ENCODE results near the gene LARP6.
"Not testable (repeated sequence)": the region's sequence is repeated elsewhere in the genome, so short reads cannot be mapped to it uniquely, and the experiment has no call there.

The LARP6 gene

DNA sequence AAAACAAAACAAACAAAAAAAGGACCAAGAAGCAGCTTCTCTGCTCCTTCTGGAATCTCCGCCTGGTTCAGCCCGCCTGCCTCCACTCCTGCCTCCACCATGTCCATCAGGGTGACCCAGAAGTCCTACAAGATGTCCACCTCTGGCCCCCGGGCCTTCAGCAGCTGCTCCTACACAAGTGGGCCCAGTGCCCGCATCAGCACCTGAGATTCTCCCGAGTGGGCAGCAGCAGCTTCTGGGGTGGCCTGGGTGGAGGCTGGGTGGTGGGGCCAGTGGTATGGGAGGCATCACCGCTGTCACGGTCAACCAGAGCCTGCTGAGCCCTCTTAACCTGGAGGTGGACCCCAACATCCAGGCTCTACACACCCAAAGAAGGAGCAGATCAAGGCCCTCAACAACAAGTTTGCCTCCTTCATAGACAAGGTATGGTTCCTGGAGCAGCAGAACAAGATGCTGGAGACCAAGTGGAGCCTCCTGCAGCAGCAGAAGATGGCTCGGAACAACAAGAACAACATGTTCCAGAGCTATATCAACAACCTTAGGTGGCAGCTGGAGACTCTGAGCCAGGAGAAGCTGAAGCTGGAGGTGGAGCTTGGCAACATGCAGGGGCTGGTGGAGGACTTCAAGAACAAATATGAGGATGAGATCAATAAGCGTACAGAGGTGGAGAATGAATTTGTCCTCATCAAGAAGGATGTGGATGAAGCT is 4.8 kb upstream of the LARP6 start:
- DNase-seq = not testable (repeated sequence)

DNA sequence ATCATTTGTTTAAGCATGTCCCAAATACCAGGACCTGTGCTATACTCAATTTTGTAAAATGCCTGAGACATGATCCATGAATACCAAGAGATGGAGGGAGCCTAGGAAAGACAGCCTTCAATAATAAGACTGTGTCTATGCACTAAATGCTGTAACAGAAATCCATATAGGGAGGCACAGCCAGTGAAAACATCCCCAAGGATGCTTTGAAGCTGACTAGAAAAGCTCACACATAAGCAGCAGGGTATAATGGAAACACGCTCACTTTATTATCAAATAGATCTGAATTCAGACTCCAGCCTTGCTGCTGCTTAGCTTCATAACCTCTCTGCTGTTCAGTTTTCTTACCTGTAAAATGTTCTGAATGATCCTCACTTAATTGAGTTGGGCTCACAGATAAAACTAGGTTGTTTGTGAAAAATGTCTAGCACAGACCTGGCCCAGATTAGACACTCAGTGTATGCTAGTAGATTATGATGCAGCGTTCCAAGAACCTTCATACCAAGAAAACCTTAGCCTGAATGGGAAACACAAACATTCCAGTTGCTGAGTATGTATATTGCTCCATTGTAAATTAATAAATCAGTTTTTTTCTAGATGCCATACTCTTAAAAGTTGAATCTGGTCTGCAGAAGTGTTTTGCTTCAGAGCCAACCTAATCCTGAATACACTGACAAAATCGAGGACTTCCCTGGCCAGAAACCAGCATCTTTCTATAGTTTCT is 3.8 kb upstream of the LARP6 start:
- no peak for DNase-seq

DNA sequence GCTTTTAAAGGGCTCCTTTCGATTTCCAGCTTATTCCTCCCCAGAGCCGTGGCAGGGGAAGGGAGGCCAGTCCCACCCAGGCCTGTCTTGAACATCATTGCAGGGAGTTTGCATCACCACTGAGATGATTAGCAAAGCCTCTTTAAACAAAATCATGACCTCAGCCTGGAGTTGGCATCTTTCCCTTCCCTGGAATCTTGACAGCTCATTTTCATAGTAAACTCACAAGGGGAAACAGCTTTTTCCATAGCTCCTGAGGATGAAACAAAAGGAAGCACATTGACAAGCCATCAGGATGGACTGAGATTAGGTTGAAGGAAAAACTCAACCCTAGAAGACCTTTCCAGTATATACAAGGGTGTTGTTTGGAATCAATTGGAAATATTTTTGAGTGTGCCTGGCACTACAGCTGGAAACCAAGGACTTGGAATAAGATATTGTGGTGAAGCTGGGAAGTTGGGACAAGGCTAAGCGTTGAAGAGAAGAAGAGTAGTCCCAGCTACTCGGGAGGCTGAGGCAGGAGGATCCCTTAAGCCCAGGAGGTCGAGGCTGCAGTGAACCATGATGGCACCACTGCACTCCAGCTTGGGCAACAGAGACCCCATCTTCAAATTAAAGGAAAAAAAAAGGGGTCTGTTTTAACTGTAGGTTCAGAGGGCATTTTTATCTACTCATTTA is 3.1 kb upstream of the LARP6 start:
- no peak for DNase-seq

DNA sequence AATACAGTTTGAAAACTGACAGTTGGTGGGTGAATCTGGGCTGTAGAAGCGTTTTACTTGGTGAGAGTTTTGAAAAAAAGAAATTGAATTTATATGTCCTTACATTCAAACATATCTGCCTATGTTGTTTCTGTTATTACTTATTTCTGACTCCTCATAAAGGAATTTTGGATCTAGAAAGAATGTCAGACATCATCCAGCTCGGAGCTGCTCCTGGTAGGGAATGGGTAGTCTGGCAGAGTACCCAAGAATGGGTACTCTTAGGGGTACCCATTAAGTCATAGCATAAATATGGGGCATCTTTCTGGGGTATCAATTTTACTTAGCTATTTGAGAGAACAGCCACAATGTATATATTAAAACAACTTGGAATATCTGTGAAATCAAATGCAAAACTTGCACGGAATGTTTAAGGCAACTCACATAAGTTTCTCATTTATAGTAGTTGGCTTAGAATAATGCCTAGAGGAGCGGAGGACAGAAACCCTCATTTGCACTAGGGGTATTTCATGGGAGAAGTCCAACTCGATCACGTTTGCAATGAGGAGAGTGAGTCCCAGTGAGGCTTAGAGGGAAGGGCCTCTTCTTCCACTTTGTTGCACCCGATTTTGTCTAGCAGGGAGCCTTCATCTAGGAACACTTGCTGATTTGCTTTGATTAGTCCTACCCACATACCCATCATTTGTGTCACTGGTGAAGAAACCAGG is 2.4 kb upstream of the LARP6 start:
- no peak for DNase-seq

DNA sequence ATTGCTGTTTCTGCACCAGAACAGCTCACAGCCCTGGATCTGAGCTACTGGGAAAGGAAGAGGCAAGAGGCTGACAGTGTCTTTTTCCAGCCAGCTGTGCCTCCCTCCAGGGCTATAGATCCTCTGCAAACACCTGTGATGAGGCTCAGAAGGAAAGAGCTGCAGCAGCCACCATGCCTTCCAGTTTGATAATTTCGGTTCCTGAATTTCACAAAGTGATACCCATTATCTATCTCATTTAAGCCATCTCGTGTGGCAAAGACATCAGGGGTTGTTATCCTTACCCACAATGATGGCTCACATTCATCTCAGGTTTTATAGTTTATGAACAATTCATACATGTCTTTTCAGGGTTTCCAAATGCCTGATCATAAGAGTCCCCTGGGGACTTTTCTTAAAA is 1.8 kb upstream of the LARP6 start:
- no peak for DNase-seq

DNA sequence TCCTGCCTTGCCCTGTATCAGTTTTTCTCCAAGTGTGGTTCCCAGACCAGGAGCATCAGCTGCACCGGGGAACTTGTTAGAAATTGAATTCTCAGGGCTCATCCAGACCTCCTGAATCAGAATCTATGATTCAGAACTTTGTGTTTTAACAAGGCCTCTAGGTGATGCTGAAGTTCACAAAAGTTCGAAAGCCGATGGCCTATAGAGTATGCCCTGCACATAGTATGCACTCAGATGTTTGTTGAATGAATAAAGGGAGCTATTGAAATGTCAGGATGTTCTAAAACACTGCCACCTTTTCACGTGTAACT is 664 bp upstream of the LARP6 start:
- DNase-seq = no peak

DNA sequence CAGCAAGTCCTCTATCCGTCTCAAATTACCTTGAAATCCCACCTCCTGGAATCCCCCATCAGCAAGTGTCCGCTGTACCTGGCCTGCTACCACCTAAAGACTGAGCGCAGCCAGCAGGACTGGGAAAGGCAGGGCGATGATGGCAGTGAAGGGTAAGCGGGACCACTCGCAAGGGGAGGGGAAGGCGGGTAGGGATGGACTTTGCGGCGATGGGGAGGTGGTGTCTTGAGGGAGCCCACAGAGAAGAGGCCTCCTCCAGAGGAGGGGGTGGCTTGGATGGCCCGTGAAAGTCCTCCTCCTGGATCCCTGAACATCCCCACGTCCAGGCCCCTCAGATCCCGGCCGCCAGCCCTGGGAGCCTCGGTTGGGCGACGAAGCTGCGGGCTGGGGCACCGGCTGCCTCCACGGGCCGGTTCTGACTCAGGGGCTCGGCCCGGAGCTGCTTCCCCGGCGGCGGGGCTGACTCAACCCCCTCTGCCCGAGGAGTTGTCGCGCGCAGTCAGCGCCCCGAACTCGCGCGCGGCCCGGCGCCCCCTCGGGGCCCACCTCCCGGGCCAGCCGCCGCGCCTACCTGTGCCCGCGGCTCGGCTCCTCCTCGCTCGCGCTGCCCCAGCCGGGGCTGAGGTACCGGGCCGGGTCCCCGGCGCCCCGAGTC is 512 bp downstream of the LARP6 start:
- DNase-seq = no peak

DNA sequence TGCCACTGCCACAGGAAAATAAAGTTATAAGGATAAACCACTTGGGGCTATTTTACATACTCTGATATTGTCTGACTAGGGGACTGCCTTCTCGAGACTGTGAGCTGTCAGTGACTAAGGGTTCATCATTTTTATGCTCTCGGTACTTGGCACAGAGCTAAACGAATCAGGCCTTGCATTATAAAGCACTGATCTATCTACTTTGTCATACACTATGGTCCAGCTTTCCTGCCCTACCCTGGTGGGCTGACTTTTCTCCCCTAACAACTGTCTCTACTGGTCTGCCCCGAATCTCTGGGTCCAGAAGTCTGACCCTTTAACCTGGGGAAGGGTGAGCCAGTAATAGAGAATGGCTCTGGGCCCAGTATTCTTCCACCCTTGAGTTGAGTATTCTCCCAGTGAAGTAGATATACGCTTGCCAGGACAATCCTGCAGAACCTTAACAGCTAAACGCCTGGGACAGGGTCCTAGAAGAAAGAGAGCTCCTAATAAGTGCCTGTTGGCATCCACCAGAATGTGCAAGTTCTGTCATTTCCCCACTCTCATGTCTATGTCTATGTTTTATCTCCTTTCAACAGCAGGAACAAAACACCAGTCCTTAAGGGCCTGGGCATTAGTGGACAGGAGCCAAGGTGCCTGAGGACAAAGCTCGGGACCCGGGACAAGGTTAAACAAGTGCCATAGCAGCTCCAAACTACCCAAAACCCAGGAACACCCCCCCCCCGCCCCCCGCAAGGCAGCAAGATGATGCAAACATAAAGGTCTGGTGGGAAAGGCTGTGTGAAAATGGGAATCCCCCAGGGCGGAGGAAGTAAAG is 1.2 kb downstream of the LARP6 start:
- no peak for DNase-seq

DNA sequence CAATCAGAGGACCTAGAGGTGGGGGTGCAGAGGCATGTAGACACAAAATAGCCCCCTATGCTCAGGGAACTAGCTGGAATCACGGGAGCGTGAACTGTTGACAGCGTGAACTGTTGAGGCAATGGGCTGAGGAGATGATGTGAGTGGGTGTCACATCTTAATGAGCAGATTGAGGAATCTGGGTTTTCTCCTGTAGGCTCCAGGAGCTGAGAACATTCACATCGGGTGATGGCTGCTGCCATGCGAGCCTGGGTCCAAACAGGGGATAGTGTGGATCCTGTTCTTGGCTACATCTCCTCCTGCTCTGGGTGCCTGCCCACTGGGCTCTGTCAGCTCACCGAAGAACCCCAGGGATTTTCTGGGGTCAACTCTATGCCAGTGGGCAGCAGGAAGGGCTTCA is 2.1 kb downstream of the LARP6 start:
- DNase-seq = no peak

DNA sequence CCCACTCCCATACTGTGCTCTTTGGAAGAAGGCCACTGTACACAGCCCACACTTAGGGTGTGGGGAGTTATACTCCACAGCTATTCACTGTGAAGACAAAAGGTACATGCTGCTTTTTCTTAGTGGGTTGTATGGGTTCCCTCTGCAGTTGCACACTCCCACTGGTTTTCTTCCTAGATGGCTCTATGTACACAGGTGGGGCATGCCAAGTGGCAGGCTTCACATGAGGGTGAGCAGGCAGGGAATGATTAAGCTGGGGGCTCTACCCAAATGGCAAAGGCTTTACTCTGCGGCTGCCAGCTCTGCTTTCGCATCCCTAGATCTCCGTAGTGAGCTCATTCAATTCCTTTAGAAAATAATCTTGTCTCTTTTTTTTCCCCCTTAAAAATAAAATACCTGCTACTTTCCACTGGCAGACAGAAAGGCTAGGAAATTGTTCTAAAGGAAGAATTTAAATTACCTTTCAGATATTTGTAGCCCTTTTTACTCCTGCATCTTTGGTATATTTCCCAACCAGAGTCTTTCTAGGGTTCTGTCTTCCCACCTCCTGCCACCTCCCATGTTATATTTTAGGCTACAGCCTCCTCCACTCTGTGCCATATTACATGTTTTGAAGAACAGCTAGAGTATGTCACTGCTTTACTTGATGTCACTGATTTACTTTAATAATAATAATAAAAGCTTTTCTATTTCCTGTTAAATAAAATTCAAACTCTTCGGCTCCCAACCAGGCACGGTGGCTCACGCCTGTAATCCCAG is 8.2 kb downstream of the LARP6 start:
- DNase-seq = no peak

DNA sequence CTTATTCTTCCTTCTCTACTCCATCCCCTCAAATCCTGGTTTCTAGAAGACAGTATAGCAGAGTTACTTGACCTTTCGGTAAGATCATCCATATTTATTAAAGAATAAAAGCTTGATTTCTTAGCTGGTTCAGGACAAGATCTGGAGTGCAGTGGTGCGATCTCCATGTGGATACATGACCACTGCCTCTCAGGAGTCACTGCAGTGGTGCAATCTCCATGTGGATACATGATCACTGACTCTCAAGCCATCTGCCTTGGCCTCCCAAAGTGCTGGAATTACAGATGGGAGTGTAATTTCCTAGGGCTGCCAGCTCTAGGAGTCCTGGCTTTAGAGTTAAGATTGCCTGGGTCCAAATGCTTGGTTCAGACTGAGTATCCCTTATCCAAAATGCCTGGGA is 16.5 kb downstream of the LARP6 start:
- DNase-seq = no peak

DNA sequence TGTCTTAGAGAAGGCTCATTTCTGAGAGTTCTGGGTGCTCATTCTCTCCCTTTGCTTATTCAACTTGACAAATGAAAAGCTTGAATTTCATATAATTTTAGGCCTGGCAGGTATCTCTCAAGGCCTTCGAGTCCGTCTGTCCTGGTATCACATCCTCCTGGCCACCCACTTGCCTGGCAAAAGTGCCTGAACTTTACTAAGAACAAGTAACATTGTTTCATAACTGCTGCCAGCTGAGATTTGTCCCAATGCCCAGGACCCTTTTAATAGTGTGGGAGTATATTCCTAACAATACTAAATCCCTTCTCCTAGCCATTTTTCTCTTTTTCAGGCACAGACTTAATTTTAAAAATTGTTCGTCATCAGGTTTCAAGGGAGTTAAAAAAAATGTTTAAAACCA is 18.1 kb downstream of the LARP6 start:
- DNase-seq = no peak

DNA sequence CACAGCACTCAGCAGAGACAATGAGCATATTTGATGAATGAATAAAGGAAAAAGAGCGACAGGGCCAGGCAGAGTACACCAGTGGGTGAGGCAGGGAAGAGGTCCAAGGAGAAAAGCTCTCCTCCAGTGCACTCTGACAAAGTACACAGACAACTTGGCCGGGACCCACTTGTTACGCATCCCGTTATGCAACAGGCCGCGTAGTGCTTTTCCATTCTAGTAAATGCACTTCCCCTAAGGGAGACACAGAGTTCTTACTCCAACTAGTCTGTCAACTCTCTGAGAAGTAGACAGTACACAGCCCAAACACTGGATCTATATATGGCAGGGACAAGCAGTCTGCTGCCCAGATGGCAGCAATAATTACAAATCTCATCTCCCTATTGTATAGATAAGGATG is 18.5 kb downstream of the LARP6 start:
- DNase-seq = no peak

DNA sequence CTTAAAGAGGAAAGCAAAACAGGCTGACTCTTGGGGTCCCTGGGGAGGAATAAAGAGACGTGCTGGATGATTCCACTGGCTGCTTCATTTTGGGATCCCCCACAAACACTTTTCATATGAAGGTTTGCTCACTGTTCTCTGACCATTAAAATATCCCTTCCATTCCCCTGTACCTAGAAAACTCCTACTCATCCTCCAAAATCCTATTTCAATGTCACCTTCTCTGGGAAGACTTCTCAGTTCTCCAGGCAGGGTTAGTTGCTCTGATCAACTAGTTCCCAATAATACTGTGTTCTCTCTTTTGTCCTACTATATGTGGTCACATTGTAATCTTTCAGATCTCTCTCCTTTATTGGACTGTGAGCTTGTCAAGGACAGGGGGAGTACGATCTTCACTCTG is 19.0 kb downstream of the LARP6 start:
- no peak for DNase-seq

DNA sequence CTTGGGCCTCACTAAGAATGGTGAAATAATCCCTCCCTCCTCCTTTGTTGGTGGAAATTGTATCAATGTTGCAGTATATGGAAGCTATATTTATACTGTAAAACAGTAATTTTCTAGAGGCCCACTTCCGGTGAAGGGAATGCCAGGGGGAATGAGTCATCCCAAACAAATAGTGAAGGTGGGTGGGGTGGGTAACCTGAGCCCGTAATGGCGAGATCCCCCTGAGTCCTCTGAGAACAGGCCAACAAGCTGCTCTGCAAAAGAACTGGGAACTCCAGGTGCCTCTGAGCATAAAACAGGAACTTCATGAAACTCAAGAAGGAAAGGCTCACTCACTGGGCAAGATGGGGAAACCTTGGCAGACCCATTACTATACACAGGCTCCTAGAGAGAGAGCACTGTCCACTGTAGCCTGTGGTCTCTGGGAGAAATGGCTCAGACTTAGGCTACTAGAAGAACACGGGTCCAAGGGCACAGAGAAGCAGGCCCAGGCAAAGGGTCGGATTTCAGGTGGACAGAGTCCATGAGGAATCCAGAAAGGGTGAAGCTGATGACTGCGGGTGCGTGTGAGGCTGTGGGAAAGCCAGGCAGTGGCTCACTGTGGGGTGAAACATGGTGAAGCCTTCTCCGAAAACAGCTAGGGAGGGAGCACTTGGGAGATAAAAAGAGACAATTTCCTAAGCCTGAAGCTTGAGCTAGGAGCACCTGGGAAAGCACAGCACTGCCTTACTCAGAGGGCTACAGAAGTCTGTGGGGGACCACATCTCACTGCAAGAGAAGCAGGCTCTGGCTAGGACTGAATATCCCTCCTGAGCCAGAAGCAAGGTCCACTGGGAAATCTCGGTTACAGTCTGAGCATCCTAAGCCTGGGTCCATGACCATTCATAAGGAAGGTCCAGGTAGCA is 19.8 kb downstream of the LARP6 start:
- DNase-seq = no peak

DNA sequence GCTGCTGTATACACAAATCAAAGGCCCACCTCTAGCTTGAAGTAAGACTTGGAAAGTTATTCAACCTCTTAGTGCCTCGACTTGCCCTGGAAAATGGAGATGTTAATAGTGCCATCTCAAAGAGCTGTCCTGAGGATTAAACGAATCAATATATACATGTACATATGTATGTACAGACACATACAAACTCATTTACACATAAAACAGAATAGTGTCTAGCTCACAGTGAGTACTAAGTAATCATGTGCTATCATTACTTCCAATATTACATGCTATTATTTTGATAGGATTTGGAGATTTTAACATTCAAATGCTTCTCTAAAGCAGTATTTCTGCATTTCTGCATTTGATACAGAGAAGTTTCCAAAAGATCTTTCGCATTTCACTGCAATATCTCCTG is 20.5 kb downstream of the LARP6 start:
- DNase-seq = no peak

DNA sequence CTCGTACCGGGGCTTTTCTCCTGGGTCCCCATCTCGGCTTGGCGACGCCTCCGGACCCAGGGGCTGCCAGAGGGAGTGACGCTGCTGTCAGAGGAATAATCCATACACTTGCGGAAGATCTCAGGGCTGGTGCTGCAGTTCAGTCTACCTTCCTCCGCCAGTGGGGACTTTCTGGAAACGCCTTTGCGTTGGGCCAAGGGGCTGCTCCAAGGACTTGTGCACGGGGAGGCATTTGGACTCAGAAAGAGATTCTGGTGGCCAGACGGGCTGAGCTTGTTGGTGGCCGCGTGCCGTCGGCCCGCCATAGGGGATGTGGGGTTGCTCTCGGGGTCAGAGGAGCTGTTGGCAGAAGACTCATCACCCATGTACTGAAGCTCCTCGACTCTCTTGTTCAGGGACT is 21.8 kb downstream of the LARP6 start:
- no peak for DNase-seq

DNA sequence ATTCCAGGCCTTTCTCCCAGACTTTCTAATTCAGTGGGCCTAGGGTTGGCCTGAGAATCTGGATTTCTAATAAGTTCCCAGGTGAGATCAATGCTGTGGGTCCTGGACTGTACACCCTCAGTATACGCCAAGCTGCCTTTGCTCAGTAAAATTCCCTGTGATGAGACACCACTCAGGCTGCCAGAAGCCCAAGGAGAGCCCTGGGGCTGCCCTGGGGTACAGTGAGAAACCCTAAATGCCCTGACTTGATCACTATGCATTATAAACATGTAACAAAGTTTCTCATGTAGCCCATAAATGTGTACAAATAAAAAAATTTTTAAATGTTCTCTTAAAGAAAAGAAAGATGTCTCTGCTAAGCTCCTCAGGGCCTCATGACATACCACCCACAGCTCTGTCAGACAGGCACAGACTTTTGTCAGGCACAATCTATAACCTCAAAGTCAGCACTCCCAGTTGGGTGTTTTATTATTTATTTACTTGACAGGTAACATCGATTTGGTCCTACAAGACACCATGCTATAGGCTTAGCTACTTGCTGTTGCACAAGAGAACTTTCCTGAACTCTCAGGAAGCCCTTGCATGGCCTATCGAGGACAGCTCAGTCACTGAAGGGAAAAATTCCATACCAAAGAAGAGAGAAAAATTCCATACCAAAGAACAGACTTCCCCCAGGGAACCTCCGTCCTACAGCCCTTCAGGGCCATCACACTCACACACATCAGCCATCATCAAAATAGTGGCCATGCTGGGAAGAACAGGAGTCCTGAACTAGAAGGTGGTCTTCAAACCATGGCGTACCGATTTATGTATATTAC is 22.7 kb downstream of the LARP6 start:
- DNase-seq = no peak

DNA sequence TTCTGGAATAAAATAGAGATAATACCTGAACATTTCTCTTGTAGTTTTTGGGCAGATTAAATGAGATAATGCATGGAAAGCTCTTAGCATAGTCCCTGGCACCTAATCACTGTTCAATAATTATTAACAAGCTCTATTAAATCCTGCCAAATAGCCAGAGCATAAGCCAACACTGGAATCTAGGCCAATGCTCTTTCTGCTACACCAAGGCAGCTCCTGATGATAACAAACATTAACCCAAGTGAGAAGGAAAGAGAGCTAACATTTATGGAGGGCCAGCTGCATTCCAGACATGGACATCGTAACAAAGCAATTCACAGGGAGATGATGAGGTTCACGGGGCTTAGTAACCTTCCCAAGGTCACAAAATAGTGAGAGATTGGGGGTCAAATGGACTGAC is 23.3 kb downstream of the LARP6 start:
- DNase-seq = no peak

Data from NCI-H524 treated with DMSO at 0.1 percent for 48 hours (cell line).